ENCODE data around the gene TTC23.

Gene TTC23

DNA sequence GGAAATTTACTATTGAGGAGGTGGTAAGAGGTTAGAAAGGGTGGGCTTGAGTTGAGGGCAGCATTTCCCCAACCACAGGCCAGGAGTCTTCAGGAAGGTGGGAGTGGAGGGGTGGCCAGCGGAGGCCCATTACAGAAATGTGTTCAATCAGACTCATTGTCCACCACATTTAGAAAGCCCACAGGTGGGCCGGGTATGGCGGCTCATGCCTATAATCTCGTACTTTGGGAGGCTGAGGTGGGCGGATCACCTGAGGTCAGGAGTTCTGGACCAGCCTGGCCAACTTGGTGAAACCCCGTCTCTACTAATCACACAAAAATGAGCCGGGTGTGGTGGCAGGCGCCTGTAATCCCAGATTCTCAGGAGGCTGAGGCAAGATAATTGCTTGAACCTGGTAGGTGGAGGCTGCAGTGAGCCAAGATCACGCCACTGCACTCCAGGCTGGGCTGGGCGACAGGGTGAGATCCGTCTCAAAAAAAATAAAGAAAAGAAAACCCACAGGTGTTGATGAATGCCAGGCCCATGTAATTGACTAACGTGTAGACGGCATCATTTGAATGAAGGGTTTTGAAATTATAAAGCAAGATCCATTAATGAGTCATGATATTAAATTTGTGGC, 156.7 kb downstream of the TTC23 start:
- TF ChIP-seq, protein P1, sequence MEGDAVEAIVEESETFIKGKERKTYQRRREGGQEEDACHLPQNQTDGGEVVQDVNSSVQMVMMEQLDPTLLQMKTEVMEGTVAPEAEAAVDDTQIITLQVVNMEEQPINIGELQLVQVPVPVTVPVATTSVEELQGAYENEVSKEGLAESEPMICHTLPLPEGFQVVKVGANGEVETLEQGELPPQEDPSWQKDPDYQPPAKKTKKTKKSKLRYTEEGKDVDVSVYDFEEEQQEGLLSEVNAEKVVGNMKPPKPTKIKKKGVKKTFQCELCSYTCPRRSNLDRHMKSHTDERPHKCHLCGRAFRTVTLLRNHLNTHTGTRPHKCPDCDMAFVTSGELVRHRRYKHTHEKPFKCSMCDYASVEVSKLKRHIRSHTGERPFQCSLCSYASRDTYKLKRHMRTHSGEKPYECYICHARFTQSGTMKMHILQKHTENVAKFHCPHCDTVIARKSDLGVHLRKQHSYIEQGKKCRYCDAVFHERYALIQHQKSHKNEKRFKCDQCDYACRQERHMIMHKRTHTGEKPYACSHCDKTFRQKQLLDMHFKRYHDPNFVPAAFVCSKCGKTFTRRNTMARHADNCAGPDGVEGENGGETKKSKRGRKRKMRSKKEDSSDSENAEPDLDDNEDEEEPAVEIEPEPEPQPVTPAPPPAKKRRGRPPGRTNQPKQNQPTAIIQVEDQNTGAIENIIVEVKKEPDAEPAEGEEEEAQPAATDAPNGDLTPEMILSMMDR (IDR thresholded peaks at IDR 0.05; ENCODE audit: low read length, missing control alignments): no peak
- H3K4me3 ChIP-seq (replicated peaks; ENCODE audit: low read depth, low read length): no peak overlapping the region
- no peak for DNase-seq (ENCODE audit: low read depth)

DNA sequence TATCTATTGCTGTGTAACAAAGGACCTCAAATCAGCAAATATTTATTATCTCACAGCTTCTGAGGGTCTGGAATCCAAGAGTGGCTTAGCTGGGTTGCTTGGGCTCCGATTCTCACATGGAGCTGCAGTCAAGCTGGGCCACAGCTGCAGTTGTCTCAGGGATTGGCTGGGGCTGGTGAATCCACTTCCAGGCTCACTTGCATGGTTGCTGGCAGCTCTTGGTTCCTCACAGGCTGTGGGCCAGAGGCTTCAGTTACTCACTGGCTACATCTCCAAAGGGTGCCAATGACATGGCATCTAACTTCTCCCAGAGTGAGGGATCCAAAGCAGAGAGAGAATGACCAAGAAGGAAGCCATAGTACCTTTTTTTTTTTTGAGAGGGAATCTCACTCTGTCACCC, 158.4 kb downstream of the TTC23 start:
- H3K4me3 ChIP-seq (replicated peaks; ENCODE audit: low read depth, low read length): no peak overlapping the region
- TF ChIP-seq, protein P1 (IDR thresholded peaks at IDR 0.05; ENCODE audit: low read length, missing control alignments): no peak
- DNase-seq (ENCODE audit: low read depth): no peak

DNA sequence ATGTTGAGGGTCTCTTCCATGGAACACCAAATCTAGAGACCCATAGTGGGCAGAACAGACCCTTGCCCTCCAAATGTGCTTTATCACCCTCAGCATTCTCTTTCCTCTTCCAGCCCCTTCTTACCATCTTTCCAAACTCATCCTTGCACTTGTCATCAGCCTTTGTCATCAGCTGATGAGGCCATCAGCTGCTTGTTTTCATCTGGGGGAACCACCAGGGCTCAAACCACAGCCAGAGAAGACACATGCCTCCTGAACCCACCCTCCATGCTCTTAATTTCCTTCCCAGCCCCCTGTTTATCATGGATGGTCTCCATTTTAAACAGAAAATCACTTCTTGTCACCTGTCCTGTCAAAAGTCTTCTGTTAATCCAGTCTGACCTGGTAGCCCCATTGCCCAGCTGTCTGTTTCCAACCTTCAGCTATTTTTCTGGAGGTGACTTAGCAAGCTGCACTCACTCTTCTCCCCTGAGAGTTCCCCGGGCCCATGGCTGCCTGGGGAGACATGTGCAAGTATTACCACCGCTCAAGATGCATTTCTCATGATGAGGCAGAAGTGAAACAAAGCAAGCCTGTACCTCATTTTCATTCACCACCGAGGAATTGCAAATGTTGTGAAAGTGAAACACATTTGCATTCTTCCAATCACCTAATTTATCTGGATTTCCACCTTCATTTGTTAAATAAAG, 159.2 kb downstream of the TTC23 start:
- TF ChIP-seq, protein P1 (IDR thresholded peaks at IDR 0.05; ENCODE audit: low read length, missing control alignments): no peak
- no peak overlapping the region for H3K4me3 ChIP-seq (replicated peaks; ENCODE audit: low read depth, low read length)
- DNase-seq (ENCODE audit: low read depth): no peak

DNA sequence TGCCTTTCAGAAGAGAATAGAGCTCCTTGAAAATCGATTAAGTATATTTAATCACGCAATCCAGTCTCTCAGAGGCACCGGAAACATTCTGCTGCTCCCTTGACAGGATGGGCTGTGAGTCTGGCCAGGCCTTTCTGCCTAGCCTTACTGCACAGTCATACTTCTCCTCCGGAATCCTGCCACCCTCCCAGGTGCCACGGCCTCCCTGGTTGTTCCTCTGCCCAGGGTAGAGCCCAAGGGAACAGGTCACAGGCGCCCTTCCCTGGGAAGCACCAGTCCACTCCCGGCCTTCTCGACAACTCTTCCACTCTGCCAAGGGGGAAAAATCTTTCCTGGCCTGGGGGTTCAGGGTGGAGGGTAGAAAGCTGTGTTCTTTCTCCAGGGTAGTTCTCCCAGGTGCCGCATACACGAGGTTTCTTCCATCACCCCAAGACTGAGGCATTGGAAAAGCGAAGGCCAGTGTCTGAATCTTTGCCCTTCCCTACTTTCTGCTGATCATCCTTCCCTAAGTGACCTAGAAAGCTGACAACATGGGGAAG, 161.9 kb downstream of the TTC23 start:
- TF ChIP-seq, protein P1 (IDR thresholded peaks at IDR 0.05; ENCODE audit: low read length, missing control alignments): no peak
- no peak overlapping the region for H3K4me3 ChIP-seq (replicated peaks; ENCODE audit: low read depth, low read length)
- DNase-seq (ENCODE audit: low read depth): no peak

DNA sequence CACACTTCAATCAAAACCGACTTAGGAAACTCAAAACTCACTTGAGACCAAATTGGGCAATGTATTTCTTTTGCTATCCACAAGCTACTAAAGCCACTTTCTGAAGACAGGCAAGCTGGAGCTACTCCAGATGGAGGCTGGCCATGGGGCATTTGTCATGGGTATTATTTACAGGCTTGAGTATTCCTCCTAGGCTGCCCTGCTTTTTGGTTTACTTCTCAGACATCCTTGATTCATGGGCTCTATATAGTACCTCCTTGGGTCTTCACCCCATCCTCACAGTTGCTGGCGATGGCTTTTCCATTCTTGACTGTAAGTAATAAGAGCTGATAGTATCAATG, 163.1 kb downstream of the TTC23 start:
- no peak for DNase-seq (ENCODE audit: low read depth)
- H3K4me3 ChIP-seq (replicated peaks; ENCODE audit: low read depth, low read length): no peak overlapping the region

More for the DNA sequence above, 163.1 kb downstream of the TTC23 start:
- TF ChIP-seq, protein P1 (IDR thresholded peaks at IDR 0.05; ENCODE audit: low read length, missing control alignments): no peak

Measured in fibroblast of pulmonary artery (primary cell).